NB4 (cell line): Measurements from ENCODE around the gene KCNQ2.

Experiments used
- DNase-seq: peaks from one replicate; pipeline ENCODE4 v3.0.0; 2010; ENCODE audit warnings: low read depth
- H3K4me3 ChIP-seq: one replicate; pipeline ENCODE4 v1.5.1; 2011; ENCODE audit warnings: mild to moderate bottlenecking, low read depth, low read length, moderate library complexity
- CTCF ChIP-seq: IDR thresholded peaks from one replicate; pipeline ENCODE4 v1.5.1; 2012; ENCODE audit warnings: low read depth, low read length
- MAX ChIP-seq: IDR thresholded peaks from 2 replicates; pipeline ENCODE4 v1.6.1; 2011; ENCODE audit warnings: low read depth, low read length
- MYC ChIP-seq: IDR thresholded peaks from 2 replicates; pipeline ENCODE4 v1.6.1; 2011; ENCODE audit warnings: low read depth, low read length
- POLR2A ChIP-seq: IDR thresholded peaks from 2 replicates; pipeline ENCODE4 v1.6.1; 2011; ENCODE audit warnings: mild to moderate bottlenecking; ENCODE audit not compliant: insufficient read length; ENCODE audit errors: extremely low read depth

KCNQ2 gene

DNA sequence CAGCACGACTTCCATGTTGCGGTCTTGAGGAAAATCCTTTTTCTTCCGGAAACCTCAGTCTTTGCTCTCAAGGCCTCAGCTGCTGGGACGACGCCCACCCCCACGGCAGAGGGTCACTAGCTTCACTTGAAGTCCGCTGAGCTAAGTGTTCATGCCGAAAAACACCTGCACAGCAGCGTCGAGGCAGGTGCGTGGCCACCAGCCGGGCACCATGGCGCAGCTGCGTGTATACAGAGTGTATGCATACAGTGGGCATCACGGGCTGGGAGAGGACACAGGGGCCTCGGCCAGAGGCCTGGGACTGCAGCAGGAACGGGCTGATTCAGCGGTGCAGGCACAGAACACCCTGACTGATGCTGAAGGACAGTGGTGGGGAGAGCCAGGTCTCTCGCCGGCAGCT is 20.1 kb downstream of the KCNQ2 start:
- DNase-seq, result no peak
- TF ChIP-seq MYC (no peak), POLR2A (no peak), CTCF (no peak), MAX (no peak)
- no peak overlapping the region for H3K4me3 ChIP-seq

GRCh38 chr20:63451821-63452220 is 20.6 kb downstream of the KCNQ2 start:
- TF ChIP-seq MAX (no peak), CTCF (no peak), MYC (no peak), POLR2A (no peak)
- no peak for DNase-seq
- no peak overlapping the region for H3K4me3 ChIP-seq

- H3K4me3 ChIP-seq, result no peak overlapping the region
- TF ChIP-seq POLR2A (no peak), CTCF (no peak), MAX (no peak), MYC (no peak)
These were observed 22.4 kb downstream of the KCNQ2 start for GRCh38 chr20:63449796-63450730.

GRCh38 chr20:63449025-63449424 is 23.4 kb downstream of the KCNQ2 start:
- H3K4me3 ChIP-seq, result no peak overlapping the region
- no peak for TF ChIP-seq POLR2A
- no peak for TF ChIP-seq MAX
- TF ChIP-seq CTCF, result no peak
- no peak for TF ChIP-seq MYC
- DNase-seq, result no peak

More at GRCh38 chr20:63449796-63450730, 22.4 kb downstream of the KCNQ2 start:
- no peak for DNase-seq

DNA sequence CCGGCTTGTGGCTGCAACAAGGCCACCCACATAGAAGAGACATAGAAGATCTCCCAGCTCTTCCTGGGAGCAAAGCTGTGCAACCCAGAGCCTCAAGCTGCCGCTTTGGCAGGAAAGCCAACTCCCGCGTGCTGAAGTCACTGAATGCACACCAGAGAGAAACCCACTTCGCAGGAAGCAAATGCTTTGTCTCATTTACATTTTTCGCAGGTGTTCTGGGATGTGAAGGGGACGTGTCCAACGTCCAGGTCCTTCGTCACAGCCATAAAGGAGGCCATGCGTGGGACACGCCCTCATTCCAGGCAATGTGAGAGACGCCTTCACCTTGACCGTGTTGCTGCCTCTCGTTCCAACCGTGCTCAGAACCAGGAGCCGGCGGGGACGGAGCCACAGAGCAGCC is 24.4 kb downstream of the KCNQ2 start:
- TF ChIP-seq MYC (no peak), MAX (no peak), CTCF (no peak), POLR2A (no peak)
- no peak overlapping the region for H3K4me3 ChIP-seq
- DNase-seq, result no peak
